Liver (tissue), 9 donors: ENCODE measurements around the gene EEFSEC. TPM values are rescaled to one million over a fixed set of nuclear protein-coding genes. Genes with fewer than 3 reads are reported as not detected.

ENCODE experiments used
- DNase-seq: peaks from one replicate; pipeline ENCODE4 v3.0.0-alpha.2; 2017; ENCODE audit warnings: low spot score
- H3K27ac ChIP-seq, 2 donors: one replicate each; pipeline ENCODE4 v1.7.0; 2013; ENCODE audit warnings: inconsistent platforms in 2 of 2, low read length in 2 of 2, control low read depth in 1 of 2, low read depth in 1 of 2, mild to moderate bottlenecking in 1 of 2
- H3K27me3 ChIP-seq, 4 donors: one replicate each; pipeline versions ENCODE4 v1.6.1 to v1.7.0; 2013; ENCODE audit warnings: low read length in 3 of 4, inconsistent platforms in 1 of 4, mild to moderate bottlenecking in 1 of 4, moderate library complexity in 1 of 4; ENCODE audit not compliant: control insufficient read depth in 4 of 4, insufficient read depth in 4 of 4
- H3K36me3 ChIP-seq, 4 donors: one replicate each; pipeline versions ENCODE4 v1.6.1 to v1.7.0; 2013; ENCODE audit warnings: low read length in 3 of 4, mild to moderate bottlenecking in 3 of 4, low read depth in 1 of 4, moderate library complexity in 1 of 4; ENCODE audit not compliant: control insufficient read depth in 4 of 4, insufficient read depth in 3 of 4
- H3K4me1 ChIP-seq, 4 donors: one replicate each; pipeline versions ENCODE4 v1.6.1 to v1.7.0; 2013; ENCODE audit warnings: low read length in 3 of 4, mild to moderate bottlenecking in 3 of 4, moderate library complexity in 1 of 4; ENCODE audit not compliant: control insufficient read depth in 4 of 4, insufficient read depth in 4 of 4
- H3K4me3 ChIP-seq, 3 donors: one replicate each; pipeline versions ENCODE4 v1.6.1 to v1.7.0; 2013; ENCODE audit warnings: low read length in 3 of 3, control low read depth in 1 of 3, low read depth in 1 of 3, mild to moderate bottlenecking in 1 of 3
- H3K9ac ChIP-seq, 2 donors: one replicate each; pipeline ENCODE4 v1.7.0; 2013; ENCODE audit warnings: low read length in 2 of 2, mild to moderate bottlenecking in 2 of 2, moderate library complexity in 2 of 2, control low read depth in 1 of 2, low read depth in 1 of 2
- H3K9me3 ChIP-seq, 4 donors: one replicate each; pipeline versions ENCODE4 v1.6.1 to v1.7.0; 2013; ENCODE audit warnings: low read length in 3 of 4; ENCODE audit not compliant: control insufficient read depth in 4 of 4
- ATF3 ChIP-seq: IDR thresholded peaks from 2 replicates; pipeline ENCODE4 v1.6.1; 2016; ENCODE audit warnings: antibody characterized with exemption
- CTCF ChIP-seq: fragments of 150-350 bp; IDR thresholded peaks from 2 replicates; pipeline ENCODE4 v1.5.1; 2017; ENCODE audit warnings: improper control_type of control experiment, low read depth, low read length; ENCODE audit not compliant: missing input control
- EGR1 ChIP-seq, 2 donors: IDR thresholded peaks; 2 replicates each; pipeline ENCODE4 v1.6.1; 2016 to 2018; ENCODE audit warnings: antibody characterized with exemption in 2 of 2, low read depth in 2 of 2
- FOXA1 ChIP-seq: IDR thresholded peaks from 2 replicates; pipeline ENCODE4 v1.6.1; 2016; ENCODE audit warnings: antibody characterized with exemption
- FOXA2 ChIP-seq: IDR thresholded peaks from 2 replicates; pipeline ENCODE4 v1.6.1; 2016; ENCODE audit warnings: antibody characterized with exemption
- GABPA ChIP-seq, 2 donors: IDR thresholded peaks in 1 of 2; conservative IDR thresholded peaks in 1 of 2; 2 replicates each; pipeline ENCODE4 v1.6.1; 2016; ENCODE audit warnings: antibody characterized with exemption in 2 of 2, mild to moderate bottlenecking in 1 of 2, moderate library complexity in 1 of 2
- HNF4A ChIP-seq, 2 donors: conservative IDR thresholded peaks; 2 replicates each; pipeline ENCODE4 v1.6.1; 2016; ENCODE audit warnings: antibody characterized with exemption in 2 of 2, mild to moderate bottlenecking in 2 of 2
- HNF4G ChIP-seq: IDR thresholded peaks from 2 replicates; pipeline ENCODE4 v1.6.1; 2016; ENCODE audit warnings: antibody characterized with exemption
- JUND ChIP-seq, 2 donors: IDR thresholded peaks; 2 replicates each; pipeline ENCODE4 v1.6.1; 2016; ENCODE audit warnings: antibody characterized with exemption in 2 of 2
- MAX ChIP-seq: IDR thresholded peaks from 2 replicates; pipeline ENCODE4 v1.6.1; 2016; ENCODE audit warnings: antibody characterized with exemption
- NR2F2 ChIP-seq: IDR thresholded peaks from 2 replicates; pipeline ENCODE4 v1.6.1; 2016; ENCODE audit warnings: antibody characterized with exemption
- REST ChIP-seq: IDR thresholded peaks from 2 replicates; pipeline ENCODE4 v1.6.1; 2016; ENCODE audit warnings: antibody characterized with exemption, mild to moderate bottlenecking
- RXRA ChIP-seq, 2 donors: IDR thresholded peaks; 2 replicates each; pipeline ENCODE4 v1.6.1; 2017 to 2018; ENCODE audit warnings: antibody characterized with exemption in 2 of 2, mild to moderate bottlenecking in 1 of 2
- SP1 ChIP-seq: IDR thresholded peaks from 2 replicates; pipeline ENCODE4 v1.6.1; 2018; ENCODE audit warnings: antibody characterized with exemption, mild to moderate bottlenecking
- TAF1 ChIP-seq: conservative IDR thresholded peaks from 2 replicates; pipeline ENCODE4 v1.6.1; 2016; ENCODE audit warnings: antibody characterized with exemption, mild to moderate bottlenecking
- YY1 ChIP-seq: IDR thresholded peaks from 2 replicates; pipeline ENCODE4 v1.6.1; 2016; ENCODE audit warnings: antibody characterized with exemption, mild to moderate bottlenecking
- ZBTB33 ChIP-seq: IDR thresholded peaks from 2 replicates; pipeline ENCODE4 v1.6.1; 2016; ENCODE audit warnings: antibody characterized with exemption
- WGBS: extraction: QIAGEN DNeasy Blood & Tissue Kit; methylation state at CpG from one replicate; pipeline ENCODE4 v1.1.7; 2013; 5-methylcytosine and 5-hydroxymethylcytosine counted together
- polyA plus RNA-seq, 2 donors: library from polyadenylated mRNA; stranded (reverse) in 1 of 2; unstranded in 1 of 2; fragments of 200-250 nt in 1 of 2; fragments of >200 nt in 1 of 2; fragmentation: Nextera tagmentation in 1 of 2; extraction: Ambion mirVana in 1 of 2; gene quantifications; one replicate each; pipeline versions ENCODE4 v1.2.1 to v1.2.3, GENCODE V29; 2013 to 2015
- total RNA-seq, 2 donors: library from RNA; depleted of rRNA; stranded (reverse); fragments of >200 nt; gene quantifications; one replicate each; pipeline ENCODE4 v1.2.3, GENCODE V29; 2014
- donor health status: healthy.
- donor health status: healthy.
- donor health status: healthy.
- donor health status: healthy.
- donor health status: healthy.

EEFSEC gene
- total and polyA plus RNA-seq, 4 donors: 8.4 to 13.1 (median 10.7) TPM

GRCh38 chr3:128276577-128277183 is 123.4 kb downstream of the EEFSEC start (continued):
- TF ChIP-seq MAX: no peak
- no peak for TF ChIP-seq GABPA (IDR thresholded peaks at IDR 0.05 in 1 of 2, conservative IDR thresholded peaks at IDR 0.05 in 1 of 2)
- no peak for TF ChIP-seq FOXA1
- TF ChIP-seq RXRA (IDR thresholded peaks at IDR 0.05): no peak
- TF ChIP-seq NR2F2: no peak

GRCh38 chr3:128277378-128278069 is 124.2 kb downstream of the EEFSEC start:
- DNase-seq: no peak
- H3K4me3 ChIP-seq: no peak overlapping the region
- H3K27me3 ChIP-seq: no peaks in the 10 kb centered on the region
- peaks cover 3 to 10% (median 9%) of the 10 kb centered on the region in 4 donors for H3K4me1 ChIP-seq
- peaks cover 0 to 6% (median 3%) of the 10 kb centered on the region in 4 donors for H3K36me3 ChIP-seq
- no peak overlapping the region for H3K27ac ChIP-seq
- H3K9me3 ChIP-seq: no peaks in the 10 kb centered on the region
- TF ChIP-seq SP1 (no peak), NR2F2 (no peak), RXRA (IDR thresholded peaks at IDR 0.05) (no peak), YY1 (no peak), HNF4G (no peak), FOXA2 (no peak), JUND (IDR thresholded peaks at IDR 0.05) (no peak)
- no peak overlapping the region for H3K9ac ChIP-seq
- 97% methylated on average over 5 of the region's 5 CpGs for WGBS

GRCh38 chr3:128278130-128278529 is 124.8 kb downstream of the EEFSEC start:
- no peak overlapping the region for H3K9ac ChIP-seq
- no peaks in the 10 kb centered on the region for H3K9me3 ChIP-seq
- no peak for DNase-seq
- H3K4me3 ChIP-seq: no peak overlapping the region
- TF ChIP-seq TAF1 (no peak), CTCF (no peak), FOXA2 (no peak), JUND (IDR thresholded peaks at IDR 0.05) (no peak), MAX (no peak), HNF4G (no peak), NR2F2 (no peak), EGR1 (IDR thresholded peaks at IDR 0.05; ENCODE audit: low read depth in 2 of 2) (no peak), HNF4A (conservative IDR thresholded peaks at IDR 0.05) (no peak), FOXA1 (no peak), REST (no peak), ATF3 (no peak), SP1 (no peak), ZBTB33 (no peak)
- 87% methylated on average over 3 of the region's 3 CpGs for WGBS
- no peaks in the 10 kb centered on the region for H3K27me3 ChIP-seq
- H3K4me1 ChIP-seq: peaks cover 3 to 14% (median 10%) of the 10 kb centered on the region in 4 donors
- H3K36me3 ChIP-seq: peaks cover 0 to 1% (median 0%) of the 10 kb centered on the region in 4 donors
- no peak overlapping the region for H3K27ac ChIP-seq
